ENCODE data around the gene DIAPH2.

The DIAPH2 gene
- total RNA-seq = 34.3 to 89.6 (median 69.5) reads per million in 18 experiments

- DNase-seq = peak; percentile 82 to 85
Measured at GRCh38 chrX:96684339-96685209, at the start of gene DIAPH2. TSS of gene DIAPH2 (plus strand) at chrX:96684842.

- DNase-seq = no peak
Measured at GRCh38 chrX:96650023-96650422, 34.6 kb upstream of the DIAPH2 start.

- DNase-seq = no peak
Measured at GRCh38 chrX:96655947-96656623, 28.6 kb upstream of the DIAPH2 start.

DNA sequence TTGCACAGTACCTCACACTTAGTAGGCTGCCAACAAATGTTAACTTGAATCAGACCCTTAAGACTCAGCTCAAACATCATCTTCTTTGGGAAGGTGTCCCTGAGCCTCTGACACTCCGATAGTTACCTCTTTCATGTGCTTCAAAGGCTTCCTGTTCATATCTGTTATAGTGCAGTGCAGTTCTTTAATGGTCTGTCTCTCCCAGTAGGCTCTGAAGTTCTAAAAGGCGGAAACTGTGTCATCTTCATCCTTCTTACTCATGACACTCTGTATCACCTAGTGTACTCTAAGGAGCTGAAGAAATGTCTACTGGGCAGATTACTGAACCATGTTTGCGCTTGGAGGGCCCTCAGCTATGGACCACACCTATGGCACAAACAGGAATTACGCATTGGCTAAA lies 2.1 kb upstream of the DIAPH2 start:
- no peak for DNase-seq

DNA sequence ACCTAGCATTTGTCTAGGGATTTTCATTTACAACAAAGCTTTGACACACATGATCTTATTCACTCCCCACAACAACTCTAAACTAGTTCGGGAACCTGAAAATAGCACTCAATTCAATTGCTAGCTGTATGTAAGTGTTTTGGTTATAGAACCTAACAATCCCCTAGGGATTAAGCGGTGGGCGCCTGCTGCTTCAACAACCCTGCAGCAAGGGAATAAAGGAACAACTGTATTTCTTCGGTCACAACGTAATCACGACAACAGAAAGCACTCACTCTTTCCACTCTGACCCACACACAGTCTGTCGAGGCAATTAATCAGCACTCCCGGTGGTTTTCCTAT lies 674 bp upstream of the DIAPH2 start:
- DNase-seq = no peak

DNA sequence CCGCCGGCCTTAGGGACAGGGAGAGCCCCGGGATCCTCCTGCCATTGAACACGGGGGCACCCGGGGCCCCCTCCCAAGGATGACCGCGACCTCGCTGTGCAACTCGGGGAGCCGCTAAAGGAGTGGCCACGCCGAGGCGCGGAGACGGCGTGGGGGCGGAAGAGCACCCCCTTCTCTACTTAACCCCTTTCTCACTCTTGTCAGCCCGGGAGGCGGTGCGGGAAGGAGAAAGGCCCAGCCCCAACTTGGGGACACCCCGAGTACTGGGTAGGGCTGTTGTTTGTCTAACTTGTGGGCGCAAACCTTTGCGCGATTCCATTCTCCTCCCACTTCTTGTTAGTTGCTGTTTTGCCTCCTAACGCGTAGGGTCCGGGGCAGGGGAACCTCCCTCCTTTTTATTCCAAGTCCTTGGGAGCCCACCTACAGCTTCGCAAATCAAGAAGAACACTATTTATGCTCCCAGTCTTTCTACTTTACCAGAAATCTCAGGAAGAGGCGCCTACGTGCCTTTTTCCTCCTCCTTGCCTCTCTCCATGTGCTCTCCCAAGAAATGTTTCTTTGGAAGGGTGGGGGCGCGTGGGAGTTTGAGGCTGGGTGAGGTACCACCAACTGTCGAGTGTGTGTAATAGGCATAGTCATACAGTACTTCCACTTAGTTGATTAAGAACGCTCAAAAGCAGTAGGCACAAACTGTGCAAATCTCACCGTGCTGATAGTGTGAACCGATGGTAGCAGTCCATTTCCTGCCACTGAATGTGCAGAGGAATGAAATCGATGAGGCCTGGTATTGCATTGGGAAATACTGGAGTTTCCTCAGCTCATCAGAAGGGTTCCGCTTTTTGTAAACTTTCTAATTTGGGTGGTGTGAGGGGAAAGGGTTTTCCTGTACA lies 813 bp downstream of the DIAPH2 start:
- peak; percentile 59 to 66 for DNase-seq

GRCh38 chrX:96687776-96688175 lies 3.1 kb downstream of the DIAPH2 start:
- no peak for DNase-seq

DNA sequence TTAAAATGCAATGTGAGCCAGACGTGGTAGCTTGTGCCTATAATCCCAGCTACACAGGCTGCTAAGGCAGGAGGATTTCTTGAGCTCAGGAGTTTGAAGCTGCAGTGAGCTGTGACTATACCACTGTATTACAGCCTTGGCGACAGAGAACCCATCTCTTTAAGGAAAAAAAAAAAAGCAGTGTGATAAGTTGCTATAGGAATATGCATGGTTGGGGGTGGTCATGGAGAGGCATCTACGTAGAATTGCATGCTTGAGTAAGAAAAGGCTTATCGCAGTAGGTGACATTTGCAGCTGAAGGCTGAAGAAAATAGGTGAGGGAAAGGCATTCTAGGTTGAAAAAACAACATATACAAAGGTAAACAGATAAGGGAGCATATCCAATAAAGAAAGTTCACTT lies 4.1 kb downstream of the DIAPH2 start:
- DNase-seq = no peak

DNA sequence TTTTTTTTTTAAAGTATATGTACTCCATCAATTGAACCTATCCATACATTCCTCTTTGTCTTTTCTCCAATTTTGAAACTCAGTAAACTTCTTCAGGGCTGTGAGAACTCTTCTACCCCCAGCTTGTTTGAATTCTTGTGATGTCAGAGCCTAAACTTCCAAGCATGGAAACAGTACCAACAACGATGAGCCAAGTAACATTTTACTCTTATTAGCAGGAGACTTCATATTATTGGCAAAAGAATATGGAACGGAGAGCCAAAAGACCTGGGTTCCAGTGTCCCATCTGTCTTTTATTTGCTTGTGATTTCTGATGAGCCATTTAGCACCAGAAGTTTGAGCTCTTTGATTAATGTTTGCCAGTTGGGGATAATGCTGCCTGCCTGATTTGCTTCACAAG lies 5.3 kb downstream of the DIAPH2 start:
- DNase-seq = no peak

DNA sequence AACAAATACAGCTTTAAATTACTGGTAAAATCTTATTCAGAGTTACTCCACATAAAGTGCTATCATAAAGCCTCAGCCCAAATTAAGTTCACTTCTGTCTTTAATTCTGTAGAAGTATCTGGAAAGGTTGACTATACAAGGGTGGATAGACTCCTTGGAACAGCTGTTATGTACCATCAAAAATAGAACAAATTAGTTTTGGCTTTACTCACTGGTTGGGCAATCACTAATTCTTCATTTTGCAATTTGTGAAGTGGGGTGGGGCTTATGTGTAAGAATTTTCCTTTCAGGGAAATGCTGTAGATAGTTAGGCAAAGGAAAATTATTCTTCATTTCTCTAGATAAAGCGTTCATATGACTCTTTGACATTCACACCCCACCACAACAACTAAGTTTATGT lies 7.8 kb downstream of the DIAPH2 start:
- DNase-seq = peak; percentile 6 to 10

GRCh38 chrX:96692890-96693289 lies 8.2 kb downstream of the DIAPH2 start:
- no peak for DNase-seq

GRCh38 chrX:96693407-96693806 lies 8.8 kb downstream of the DIAPH2 start:
- no peak for DNase-seq

DNA sequence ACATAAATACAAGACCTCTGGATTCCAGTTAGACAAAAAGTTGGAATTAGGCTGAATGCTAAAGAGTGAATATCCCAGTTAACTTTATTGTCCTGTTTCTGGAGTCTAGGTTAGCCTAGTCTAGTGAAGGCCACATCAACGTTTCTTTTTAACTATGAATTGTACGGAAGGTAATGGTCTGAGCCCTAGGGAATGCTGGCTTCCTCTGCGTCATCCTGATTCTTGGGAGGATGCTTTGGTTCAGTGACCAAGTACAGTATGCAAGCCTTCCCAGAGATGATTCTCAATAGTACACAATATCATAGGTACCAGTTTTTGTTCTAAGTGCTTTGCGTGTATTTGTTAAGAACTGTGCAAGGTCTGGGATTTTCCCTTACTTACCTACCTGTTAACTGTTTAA lies 11.8 kb downstream of the DIAPH2 start:
- no peak for DNase-seq

DNA sequence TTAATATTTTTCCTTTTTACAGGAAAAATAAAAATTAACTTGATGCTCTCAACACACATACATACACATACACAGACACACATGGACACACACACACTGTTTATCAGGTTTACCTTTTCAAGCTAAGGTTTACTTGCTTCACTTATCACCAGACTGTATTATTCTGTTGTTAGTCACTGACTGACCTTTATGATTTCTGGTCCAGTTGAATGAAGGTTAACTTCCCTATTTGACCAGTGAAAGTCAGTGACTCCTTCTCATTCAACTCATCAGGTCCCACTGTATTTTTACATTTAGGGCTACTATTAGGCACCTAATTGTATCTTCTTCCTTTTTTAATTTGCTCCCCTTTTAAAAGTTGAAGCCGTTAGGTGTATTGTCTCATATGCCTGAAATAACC lies 16.0 kb downstream of the DIAPH2 start:
- DNase-seq = no peak

DNA sequence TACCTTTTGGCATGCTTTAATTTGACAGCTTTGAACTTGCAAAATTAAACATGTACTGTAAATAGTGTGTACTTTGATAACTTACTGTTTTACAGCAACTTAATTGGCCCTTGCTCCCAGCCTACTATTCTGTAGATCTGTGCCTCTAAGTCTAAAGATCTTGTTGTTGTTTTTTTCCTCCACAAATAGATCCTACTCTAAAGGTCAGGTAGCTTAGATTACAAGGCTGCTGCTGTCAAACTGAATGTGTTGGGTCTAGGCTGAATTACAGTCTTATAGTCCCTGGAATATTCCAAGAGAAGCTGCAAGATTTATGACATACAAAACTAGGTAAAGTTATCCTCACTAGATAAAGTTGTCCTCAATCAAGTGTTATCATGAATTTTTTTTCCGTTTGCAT lies 18.7 kb downstream of the DIAPH2 start:
- DNase-seq = no peak

GRCh38 chrX:96703816-96704215 lies 19.2 kb downstream of the DIAPH2 start:
- DNase-seq = no peak

GRCh38 chrX:96704629-96705028 lies 20.0 kb downstream of the DIAPH2 start:
- DNase-seq = no peak

- DNase-seq = no peak
Measured at GRCh38 chrX:96705905-96706304, 21.3 kb downstream of the DIAPH2 start.

- peak in 1 of 2 donors; percentile 7 for DNase-seq
Measured at GRCh38 chrX:96707804-96708203, 23.2 kb downstream of the DIAPH2 start.

- DNase-seq = no peak
Measured at GRCh38 chrX:96710031-96710430, 25.4 kb downstream of the DIAPH2 start.

DNA sequence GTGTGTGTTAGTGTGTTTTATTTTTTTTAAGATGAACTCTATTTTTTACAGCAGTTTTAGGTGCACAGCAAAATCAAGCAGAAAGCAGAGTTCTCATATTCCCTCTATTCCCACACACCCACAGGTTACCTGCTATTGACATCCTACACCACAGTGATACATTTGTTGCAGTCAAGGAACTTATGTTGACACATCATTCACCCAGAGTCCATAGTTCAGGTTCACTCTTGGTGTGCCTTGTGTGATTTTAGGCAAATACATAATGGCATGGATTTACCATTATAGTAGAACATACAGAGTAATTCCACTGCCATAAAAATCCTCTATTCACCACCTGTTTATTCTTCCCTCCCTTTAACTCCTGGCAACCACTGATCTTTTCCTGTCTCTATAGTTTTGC lies 28.7 kb downstream of the DIAPH2 start:
- no peak for DNase-seq

DNA sequence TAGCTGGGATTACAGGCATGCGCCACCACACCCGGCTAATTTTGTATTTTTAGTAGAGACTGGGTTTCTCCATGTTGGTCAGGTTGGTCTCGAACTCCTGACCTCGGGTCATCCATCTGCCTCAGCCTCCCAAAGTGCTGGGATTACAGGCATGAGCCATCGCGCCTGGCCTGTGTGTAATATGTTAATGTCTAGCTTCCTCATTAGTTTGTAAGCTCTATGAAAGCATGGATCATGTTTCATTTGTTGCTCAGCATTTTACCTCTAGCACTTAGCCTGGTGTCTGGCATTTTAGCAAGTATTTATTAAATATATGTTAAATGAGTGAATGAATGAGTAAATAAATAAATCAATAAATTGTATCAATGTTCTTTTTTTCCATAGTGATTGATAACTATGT lies 29.8 kb downstream of the DIAPH2 start:
- peak; percentile 4 to 23 for DNase-seq

DNA sequence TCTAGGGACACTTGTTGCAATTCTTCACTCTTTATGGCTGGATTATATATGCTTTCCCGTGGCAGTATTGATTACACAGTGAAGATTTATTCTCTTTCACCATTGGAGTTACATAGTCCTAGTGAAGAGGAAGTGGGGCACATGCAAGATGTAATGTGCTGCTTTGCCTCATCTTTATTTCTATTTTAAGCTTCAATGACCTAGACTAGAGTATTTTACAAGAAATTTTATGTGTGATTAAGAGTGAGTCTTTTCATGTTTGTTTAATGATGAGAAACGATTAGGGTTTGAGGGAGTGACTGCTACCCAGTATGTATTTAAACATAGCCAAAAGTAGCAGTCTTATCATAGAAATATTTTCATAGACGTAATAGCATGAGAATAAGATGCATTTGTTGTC lies 30.8 kb downstream of the DIAPH2 start:
- DNase-seq = peak; percentile 32 to 43

Data from inflammatory macrophage (primary cell).